Measurements from ENCODE around the gene RIPOR2. TPM values are rescaled to one million over a fixed set of nuclear protein-coding genes. Genes with fewer than 3 reads are reported as not detected.

Gene RIPOR2
- total RNA-seq, 1 donor from 2014 or later = 2.6 TPM

DNA sequence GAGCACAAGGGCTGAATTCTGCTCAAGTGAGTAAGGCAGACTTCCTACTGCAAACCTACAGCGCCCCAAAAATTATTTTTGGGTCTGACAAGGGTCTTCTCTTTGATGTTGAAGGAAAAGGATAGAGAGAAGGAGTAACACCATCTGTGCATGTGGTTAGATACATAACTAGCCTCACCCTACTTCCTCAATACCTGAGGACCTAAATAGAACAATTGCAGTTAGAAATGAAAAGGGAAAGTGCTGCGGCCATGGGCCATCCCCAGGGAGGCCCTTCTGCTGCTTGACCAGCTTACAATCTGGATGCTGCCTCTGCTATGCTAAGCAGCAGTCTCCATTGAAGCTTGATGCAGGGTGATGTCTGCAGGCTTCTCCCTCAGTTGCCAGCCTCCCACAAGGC lies 73.8 kb downstream of the RIPOR2 start:
- DNase-seq (ENCODE audit: missing footprints) (no peak), ATAC-seq (no peak)
- intact Hi-C loops (cut with DNase I) = no loop called here

DNA sequence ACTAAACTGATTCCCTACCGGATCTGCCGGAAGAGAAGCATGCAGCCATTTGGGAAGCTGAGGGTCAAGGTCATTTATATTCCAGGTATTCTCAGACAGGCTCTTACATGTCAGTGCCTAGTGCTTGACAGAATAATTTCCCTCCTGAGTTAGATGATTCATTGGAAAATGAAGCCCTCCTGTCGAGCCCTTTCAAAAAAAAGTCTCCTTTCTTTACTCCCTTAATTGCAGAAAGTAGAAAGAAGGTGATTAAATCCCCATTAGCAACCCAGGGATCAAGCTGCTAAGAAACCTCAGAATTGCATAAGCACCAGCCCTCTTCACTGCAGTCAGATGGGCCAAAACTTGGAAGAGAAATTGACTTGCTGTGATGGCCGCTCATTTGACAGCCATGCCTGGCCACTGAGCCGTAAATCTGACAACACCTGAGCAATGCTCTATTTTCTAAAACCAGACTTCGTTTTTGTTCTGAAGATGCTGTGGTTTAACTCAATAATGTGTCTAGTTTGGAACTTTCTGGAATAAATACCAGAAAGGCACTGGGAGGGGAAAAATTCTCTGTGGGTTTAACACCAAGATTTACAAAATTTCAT lies 76.1 kb downstream of the RIPOR2 start:
- DNase-seq (ENCODE audit: missing footprints) (no peak), ATAC-seq (no peak)
- intact Hi-C loops (cut with DNase I) = loop anchor here (5.0 kb wide), 2 partner anchors 48 to 158 kb away; no protein-coding TSS in a partner anchor

DNA sequence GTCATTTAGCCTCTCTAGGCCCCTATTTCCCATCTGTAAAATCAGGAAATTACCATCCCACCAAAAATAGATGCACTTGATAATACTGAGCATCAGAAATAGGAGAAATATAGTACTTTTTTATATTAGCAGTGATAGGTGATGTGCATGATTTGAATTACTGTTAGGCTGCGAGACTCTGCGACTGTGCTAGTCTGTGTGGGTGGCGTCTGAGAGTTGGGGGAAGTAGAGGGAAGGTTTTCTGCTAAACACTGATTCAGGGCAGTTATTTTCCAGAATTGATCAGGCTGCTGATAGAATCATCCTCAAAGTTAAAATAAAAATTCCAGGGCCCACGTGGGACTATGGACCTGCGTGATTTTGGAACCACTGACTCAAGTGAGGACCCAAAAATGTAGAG lies 76.6 kb downstream of the RIPOR2 start:
- intact Hi-C loops (cut with DNase I) = loop anchor here (5.0 kb wide), 2 partner anchors 48 to 158 kb away; no protein-coding TSS in a partner anchor
- ATAC-seq (no peak), DNase-seq (ENCODE audit: missing footprints) (no peak)

DNA sequence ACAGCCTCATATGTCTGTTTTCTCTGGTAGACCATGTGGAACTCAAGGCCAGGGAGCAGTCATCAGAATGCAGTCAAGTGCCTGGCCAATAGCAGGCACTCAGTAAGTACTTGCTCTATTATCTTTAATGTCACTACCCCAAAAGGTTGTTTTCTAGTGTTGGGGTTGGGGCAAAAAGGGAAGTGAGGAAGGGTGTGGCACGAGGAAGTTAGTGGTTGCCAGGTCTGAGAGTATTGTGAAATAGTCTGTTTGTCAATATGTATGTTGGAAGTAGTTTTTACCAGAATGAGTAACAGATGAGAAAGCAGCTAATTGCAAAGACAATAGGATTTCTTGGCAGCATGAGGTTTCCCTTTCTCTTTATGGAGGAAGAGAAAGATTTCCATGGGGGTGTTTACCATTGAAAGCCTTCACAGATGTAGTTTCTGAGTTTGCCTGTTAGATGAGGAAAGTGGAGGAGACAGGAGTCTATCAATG lies 77.5 kb downstream of the RIPOR2 start:
- intact Hi-C loops (cut with DNase I) = loop anchor here (5.0 kb wide), 2 partner anchors 49 to 159 kb away; no protein-coding TSS in a partner anchor
- DNase-seq (ENCODE audit: missing footprints) (no peak), ATAC-seq (peak; percentile 44)

DNA sequence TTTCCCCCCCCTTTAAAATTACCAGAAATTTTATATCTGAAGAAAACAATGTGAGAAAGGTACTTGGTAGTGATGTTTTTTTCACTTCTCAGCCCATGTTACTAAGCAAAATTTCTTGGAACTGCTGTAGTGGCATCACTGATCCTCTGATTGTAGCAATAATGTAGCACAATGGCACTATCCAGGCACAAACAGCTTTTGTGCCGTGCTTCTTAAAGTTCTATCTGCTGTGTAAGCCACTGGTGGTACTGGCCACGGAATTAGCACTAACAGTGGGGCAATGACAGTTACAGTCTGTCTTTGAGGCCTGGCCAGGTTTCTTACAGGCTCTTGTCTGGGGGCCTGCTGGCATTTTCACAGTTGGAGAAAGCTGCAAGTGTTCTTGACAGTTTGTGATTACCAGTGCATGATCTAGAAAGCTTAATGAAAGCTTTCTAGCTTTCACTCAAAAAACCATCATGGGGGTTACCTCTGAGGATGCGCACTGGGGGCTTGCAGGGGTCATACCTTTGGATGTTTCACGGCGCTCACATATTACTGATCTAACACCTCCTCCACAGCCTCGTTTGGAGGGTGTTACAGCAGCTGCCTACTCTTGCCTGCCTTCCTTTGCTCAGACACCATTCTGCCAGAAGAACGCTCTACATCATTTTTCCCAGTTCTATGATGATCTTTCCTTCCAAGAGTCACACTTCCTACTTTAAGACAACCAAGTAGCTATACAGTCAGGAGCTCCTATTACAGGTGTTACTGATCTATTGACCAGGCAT lies 78.7 kb downstream of the RIPOR2 start:
- DNase-seq (ENCODE audit: missing footprints) (no peak), ATAC-seq (no peak)
- intact Hi-C loops (cut with DNase I) = loop anchor here (1.0 to 5.0 kb wide), 4 partner anchors 50 to 213 kb away; no protein-coding TSS in a partner anchor

DNA sequence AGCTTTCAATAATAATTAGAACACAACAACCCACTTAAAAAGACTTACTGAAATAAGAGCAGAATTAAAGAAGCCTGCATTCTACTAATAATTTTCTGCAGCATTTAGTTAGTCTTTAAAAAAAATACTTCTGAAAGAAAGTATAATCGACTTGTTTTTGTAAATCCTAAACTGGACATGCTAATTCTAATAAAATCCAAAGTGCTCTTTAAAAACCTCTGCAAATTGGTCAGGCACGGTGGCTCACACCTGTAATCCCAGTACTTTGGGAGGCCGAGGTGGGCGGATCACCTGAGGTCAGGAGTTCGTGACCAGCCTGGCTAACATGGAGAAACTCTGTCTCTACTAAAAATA lies 79.5 kb downstream of the RIPOR2 start:
- intact Hi-C loops (cut with DNase I) = loop anchor here (1.0 to 5.0 kb wide), 4 partner anchors 51 to 214 kb away; no protein-coding TSS in a partner anchor
- DNase-seq (ENCODE audit: missing footprints) (no peak), ATAC-seq (no peak)

DNA sequence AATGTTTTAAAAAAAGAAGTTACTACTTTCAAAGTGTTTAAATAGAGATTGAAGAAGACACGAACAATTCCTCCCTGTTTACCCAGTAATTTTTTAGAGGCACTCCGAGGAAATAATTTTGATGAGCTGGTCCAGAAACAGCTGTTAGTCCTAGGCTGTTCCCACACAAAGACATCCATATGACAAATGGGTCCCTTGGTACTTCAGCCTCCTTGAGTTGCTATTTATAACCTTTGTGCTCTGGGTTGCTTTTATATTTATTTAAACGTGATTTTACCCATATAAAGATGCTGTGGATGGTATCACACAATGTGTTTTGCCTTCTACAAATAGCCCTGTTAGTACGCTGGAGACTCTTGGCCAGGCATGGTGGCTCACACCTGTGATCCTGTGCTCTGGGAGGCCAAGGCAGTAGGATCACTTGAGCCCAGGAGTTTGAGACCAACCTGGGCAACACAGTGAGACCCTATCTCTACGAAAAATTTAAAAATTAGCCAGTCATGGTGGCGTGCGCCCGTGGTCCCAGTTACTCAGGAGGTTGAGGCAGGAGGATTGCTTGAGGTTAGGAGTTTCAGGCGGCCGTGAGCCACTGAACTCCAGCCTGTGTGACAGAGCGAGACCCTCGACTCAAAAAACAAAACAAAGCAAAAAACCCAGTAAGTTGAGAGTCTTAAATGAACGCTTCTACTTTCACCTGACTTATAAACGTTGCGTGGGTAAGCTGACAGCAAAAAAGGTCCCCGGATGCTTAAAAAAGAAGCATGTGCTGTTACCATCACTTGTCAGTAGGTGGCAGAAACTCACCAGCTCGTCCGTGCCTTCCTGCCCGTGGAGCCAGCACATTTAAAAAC lies 80.1 kb downstream of the RIPOR2 start:
- DNase-seq (ENCODE audit: missing footprints) (peak; percentile 80), ATAC-seq (no peak)
- intact Hi-C loops (cut with DNase I) = loop anchor here (1.0 to 5.0 kb wide), 4 partner anchors 52 to 215 kb away; no protein-coding TSS in a partner anchor

DNA sequence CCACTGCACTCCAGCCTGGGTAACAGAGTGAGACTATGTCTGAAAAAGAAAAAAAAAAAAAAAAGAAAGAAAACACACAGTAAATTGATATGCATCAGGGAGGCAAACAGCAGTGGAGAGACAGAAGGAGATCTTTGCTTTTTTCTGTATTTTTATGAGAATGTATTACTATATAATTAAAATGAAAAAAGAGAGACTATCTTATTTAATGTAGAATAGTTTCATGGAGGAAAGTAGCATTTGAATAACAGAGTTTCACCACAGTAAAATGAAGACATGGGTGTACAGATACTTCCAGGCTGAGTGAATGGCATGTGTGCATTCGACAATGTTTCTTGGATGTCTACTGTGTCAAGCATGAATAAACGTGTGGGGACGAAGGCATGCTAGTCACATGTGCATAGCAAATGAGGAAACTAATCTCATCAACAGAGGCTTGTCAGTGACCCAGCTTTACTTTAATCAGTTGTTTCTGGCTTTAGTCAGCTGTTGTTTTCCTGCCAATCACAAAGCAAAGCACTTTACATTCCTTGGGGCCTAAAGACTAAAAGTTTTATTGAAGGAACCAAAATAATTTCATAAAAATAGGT lies 81.6 kb downstream of the RIPOR2 start:
- intact Hi-C loops (cut with DNase I) = no loop called here
- ATAC-seq = no peak
- DNase-seq (ENCODE audit: missing footprints) = no peak

DNA sequence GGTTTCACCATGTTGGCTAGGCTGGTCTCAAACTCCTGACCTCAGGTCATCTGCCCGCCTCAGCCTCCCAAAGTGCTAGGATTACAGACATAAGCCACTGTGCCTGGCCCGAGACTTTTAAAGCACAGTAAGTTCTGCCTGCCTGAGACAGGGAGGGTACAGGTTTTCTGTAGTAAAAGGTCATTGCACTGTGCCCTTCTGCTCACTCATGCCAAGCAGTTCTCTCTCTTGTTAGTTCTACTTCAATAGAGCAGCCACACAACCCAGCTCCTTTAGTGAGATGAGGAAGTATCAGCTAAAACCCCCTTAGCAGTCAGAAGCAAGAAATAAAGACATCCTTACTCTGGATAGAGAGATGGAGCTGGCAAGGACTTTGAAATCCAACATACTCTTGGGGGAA lies 84.7 kb downstream of the RIPOR2 start:
- ATAC-seq = no peak

DNA sequence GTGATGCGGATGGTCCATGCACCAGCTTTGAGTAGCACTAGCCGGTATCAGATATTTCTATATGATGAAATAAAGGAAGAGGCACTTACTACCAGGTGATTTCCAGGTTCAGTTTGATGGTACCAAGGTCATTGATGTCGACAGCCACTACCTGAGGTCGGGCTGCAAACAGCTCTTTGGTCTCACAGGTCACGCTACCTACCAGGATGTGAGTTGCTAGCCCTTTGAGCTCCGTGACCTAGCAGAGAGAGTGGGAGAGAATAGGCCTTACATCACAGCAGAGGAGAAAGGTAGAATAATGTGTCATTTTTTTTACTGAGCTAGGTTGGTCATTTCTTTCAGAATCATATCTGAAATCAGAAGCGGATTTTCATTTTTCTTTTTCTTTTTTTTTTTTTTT lies 86.0 kb downstream of the RIPOR2 start:
- DNase-seq (ENCODE audit: missing footprints) (no peak), ATAC-seq (no peak)
- intact Hi-C loops (cut with DNase I) = no loop called here

More for the DNA sequence above, 84.7 kb downstream of the RIPOR2 start:
- intact Hi-C loops (cut with DNase I) = no loop called here
- no peak for DNase-seq (ENCODE audit: missing footprints)

DNA sequence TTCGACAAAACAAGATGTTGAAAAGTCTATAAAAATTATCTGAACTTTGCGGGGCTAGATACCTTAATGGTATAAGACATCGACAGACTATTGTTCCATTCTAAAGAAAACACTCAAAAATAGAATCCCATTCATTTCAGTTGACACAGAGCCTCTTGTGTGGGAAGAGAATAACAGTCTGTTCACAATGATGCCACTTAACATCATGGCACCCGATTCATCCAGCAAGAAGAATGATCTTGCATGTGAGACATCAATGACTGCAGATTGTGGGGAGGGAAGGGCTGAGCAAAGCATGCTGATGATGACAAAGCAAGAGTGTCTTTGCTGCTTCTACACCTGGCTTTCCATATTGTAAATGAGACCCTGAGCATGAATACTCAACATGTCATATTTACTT lies 87.3 kb downstream of the RIPOR2 start:
- ATAC-seq = no peak
- DNase-seq (ENCODE audit: missing footprints) = no peak
- intact Hi-C loops (cut with DNase I) = no loop called here

DNA sequence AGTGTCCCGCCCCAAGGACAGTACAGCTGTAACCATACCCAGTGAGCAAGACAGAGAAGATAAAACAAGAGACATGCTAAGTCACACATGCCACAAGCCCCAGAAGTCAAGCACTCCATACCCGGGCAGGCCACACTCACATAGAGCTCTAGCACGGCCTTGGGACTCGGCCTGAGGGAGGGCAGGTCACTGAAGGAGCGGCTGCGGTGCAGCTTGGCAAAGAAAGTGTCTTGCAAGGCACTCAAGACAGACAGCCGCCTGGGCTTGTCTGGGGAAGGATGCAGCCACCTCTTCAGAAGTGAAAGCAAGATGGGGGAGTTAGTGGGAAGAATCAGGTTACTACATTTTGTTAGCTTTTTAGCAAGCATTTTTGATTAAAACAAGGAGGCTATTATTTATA lies 88.4 kb downstream of the RIPOR2 start:
- DNase-seq (ENCODE audit: missing footprints) (no peak), ATAC-seq (no peak)
- intact Hi-C loops (cut with DNase I) = no loop called here

DNA sequence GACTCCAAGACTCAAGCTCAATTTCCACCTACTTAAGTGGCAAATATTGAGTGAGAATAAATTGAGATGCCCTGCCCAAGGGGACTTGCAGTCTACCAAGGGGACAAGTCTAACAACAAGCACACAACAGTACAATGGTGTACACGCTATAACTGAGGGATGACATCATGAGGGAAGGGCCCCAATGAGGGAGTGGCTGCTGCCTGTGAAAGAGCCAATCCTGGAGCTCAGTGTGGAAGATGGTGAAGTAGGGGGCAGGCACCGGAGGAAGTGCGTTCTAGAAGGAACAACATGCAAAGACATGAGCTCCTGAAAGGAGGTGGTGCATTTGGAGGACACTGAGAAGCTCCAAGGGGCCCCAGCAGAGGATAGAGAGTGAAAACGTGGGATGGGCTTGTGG lies 90.2 kb downstream of the RIPOR2 start:
- intact Hi-C loops (cut with DNase I) = no loop called here

DNA sequence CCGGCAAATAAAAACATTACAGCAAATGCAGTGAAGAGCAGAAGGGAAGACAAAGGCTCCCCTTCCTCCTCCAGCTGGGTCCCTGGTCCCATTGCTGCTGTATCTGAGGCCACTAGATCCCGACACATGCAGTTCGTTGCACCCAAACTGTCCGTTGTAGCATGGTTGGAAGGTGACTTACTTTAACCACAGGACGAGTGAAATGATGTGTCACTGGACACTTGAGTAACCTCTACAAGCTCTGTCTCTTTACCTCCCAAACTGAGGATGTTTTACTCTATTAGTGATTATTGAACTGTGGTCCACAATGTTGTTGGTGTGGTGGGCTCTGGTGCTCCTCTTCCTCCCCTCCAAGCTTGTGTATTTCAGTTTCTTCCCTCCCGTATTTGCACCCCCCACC lies 90.9 kb downstream of the RIPOR2 start:
- ATAC-seq (no peak), DNase-seq (ENCODE audit: missing footprints) (no peak)
- intact Hi-C loops (cut with DNase I) = no loop called here

More for the DNA sequence above, 90.2 kb downstream of the RIPOR2 start:
- no peak for ATAC-seq
- DNase-seq (ENCODE audit: missing footprints) = no peak

DNA sequence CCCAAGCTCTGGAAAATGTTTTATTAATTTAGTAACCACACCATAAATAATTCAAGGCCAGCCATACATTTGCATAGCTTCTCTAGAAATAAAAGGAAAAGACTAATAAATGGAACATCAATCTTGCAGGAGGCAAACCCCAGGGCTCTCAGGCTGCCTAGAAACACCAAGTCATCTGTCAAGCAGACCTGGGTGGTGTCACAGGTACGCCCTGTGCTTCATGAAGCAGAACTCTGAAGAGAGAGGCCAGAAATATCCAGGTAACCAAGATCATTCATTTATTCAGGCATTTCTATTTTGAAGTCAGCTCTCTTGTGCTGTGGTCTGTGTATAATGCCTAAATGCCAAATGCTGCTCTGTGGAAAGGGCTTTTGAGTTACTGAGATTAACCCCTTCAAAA lies 91.7 kb downstream of the RIPOR2 start:
- intact Hi-C loops (cut with DNase I) = no loop called here
- no peak for DNase-seq (ENCODE audit: missing footprints)
- no peak for ATAC-seq

DNA sequence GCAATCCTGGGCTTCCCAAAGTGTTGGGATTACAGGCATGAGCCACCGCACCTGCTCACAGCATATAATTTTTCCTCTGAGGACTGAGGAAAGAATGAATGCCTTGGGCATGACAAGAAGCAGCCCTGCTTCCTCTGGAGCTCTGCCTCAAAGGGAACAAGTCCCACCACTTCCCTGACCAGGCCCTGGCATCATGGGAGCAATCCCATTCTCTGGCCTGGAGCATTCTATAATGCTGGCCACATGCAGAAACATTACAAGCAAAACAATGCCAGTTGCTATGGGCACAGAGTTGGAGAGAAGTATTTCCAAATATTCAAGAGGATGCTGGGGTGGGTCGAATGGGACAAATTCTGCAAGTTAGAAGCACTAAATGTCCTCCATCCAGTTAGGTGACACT lies 95.6 kb downstream of the RIPOR2 start:
- ATAC-seq (no peak), DNase-seq (ENCODE audit: missing footprints) (no peak)
- intact Hi-C loops (cut with DNase I) = no loop called here

DNA sequence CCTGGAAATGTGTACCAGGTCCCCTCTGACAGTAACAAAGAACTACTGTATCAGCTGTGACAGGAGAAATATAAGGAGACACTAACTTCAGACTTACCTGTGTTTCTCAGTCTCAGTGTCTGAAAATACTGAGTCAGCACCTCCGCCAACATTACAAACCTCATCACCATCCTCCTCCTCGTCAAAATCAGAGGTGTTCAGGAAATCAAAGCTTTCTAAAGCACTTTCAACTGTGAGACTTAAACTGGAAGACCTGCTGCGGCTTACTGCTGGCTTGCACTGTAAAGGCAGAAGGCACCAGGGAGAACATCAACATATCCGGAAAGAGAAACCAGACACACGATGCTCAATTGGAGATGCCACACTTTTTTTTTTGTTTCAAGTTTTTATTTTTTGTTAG lies 96.8 kb downstream of the RIPOR2 start:
- intact Hi-C loops (cut with DNase I) = no loop called here
- DNase-seq (ENCODE audit: missing footprints) (no peak), ATAC-seq (no peak)

DNA sequence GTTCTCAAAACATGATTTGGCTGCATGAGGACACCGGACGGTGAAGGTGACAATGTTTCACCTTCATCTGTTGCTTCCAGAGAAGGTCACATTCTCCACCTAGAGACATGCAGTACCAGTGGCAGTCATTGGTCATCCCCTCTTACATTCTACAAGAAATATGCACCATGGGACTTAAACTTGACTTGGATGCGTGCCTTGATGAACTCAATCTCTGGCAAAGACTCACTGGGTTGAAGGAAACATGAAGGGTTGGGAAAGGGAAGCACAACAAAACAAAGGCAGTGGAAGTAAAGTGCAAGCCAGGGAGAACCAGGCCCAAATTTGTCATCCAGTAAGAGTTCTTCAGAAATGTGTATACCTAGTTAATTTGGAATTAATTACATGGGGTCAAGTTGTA lies 97.7 kb downstream of the RIPOR2 start:
- ATAC-seq = peak; percentile 56
- intact Hi-C loops (cut with DNase I) = no loop called here
- no peak for DNase-seq (ENCODE audit: missing footprints)

DNA sequence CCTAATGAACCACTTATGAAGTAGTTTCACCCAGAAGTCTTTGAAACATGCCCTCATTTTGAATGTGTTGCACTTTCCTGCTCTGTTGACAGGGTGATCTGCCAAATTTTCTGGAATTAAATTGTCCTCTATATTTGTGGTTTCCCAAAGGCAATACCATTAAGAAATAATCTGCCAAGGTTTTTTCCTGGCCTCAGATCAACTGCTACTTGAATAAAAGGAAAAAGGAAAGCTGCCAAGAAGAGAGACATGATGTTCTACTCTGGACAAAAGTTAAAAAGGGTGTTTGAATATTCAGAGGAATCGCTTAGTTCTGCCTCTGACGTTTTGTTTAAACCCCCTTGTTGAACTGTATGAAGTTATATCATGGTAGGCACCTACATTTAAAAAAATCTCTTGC lies 99.7 kb downstream of the RIPOR2 start:
- ATAC-seq (no peak), DNase-seq (ENCODE audit: missing footprints) (no peak)
- intact Hi-C loops (cut with DNase I) = no loop called here
